GM23338 (cell line): Measurements from ENCODE around the gene SNCB. TPM values are rescaled to one million over a fixed set of nuclear protein-coding genes. Genes with fewer than 3 reads are reported as not detected.

Experiments used
- ATAC-seq: fragments of 200-7000 bp; cut with Tn5 transposase; 3 replicates; pipeline ENCODE4 v1.9.1; 2020
- DNase-seq: peaks from one replicate; pipeline ENCODE4 v3.0.0-alpha.2; 2015; ENCODE audit warnings: low spot score
- H2AFZ ChIP-seq: fragments of 200-600 bp; sonication (generic); 2 replicates; pipeline ENCODE4 v1.8.0; 2016; ENCODE audit warnings: antibody characterized with exemption, mild to moderate bottlenecking, moderate library complexity
- H3F3A ChIP-seq: fragments of 200-600 bp; sonication (generic); replicated peaks from 2 replicates; pipeline ENCODE4 v1.8.0; 2017; ENCODE audit warnings: antibody characterized with exemption, mixed run types, low read depth
- H3K27ac ChIP-seq: fragments of 200-600 bp; sonication (generic); 2 replicates; pipeline ENCODE4 v1.6.1; 2016; ENCODE audit warnings: low read depth
- H3K27me3 ChIP-seq: fragments of 200-600 bp; sonication (generic); 2 replicates; pipeline ENCODE4 v1.8.0; 2016; ENCODE audit warnings: mild to moderate bottlenecking, mixed run types, moderate library complexity; ENCODE audit not compliant: insufficient read depth
- H3K36me3 ChIP-seq: fragments of 200-600 bp; sonication (generic); 2 replicates; pipeline ENCODE4 v1.8.0; 2016; ENCODE audit warnings: mild to moderate bottlenecking; ENCODE audit not compliant: insufficient read depth
- H3K4me1 ChIP-seq: fragments of 200-600 bp; sonication (generic); 2 replicates; pipeline ENCODE4 v1.8.0; 2016; ENCODE audit warnings: mild to moderate bottlenecking, moderate library complexity; ENCODE audit not compliant: insufficient read depth
- H3K4me2 ChIP-seq: fragments of 200-600 bp; sonication (generic); 2 replicates; pipeline ENCODE4 v1.7.1; 2017; ENCODE audit warnings: mixed run types
- H3K4me3 ChIP-seq: fragments of 200-600 bp; sonication (generic); 2 replicates; pipeline ENCODE4 v1.6.1; 2016; ENCODE audit warnings: mixed run types
- H3K79me2 ChIP-seq: fragments of 200-600 bp; sonication (generic); replicated peaks from 2 replicates; pipeline ENCODE4 v1.8.0; 2017; ENCODE audit warnings: mild to moderate bottlenecking; ENCODE audit not compliant: insufficient read depth
- H3K9me2 ChIP-seq: fragments of 200-600 bp; sonication (generic); 2 replicates; pipeline ENCODE4 v1.8.0; 2017; ENCODE audit not compliant: insufficient read depth
- H4K20me1 ChIP-seq: fragments of 200-600 bp; sonication (generic); replicated peaks from 2 replicates; pipeline ENCODE4 v1.8.0; 2017; ENCODE audit warnings: mild to moderate bottlenecking; ENCODE audit not compliant: insufficient read depth
- H3K27ac Mint-ChIP-seq: 2 replicates; pipeline ENCODE4 v1.8.0; 2020; ENCODE audit warnings: inconsistent platforms, mild to moderate bottlenecking, moderate library complexity, mixed read lengths
- H3K27me3 Mint-ChIP-seq: 3 replicates; pipeline ENCODE4 v1.8.0; 2022; ENCODE audit warnings: low read depth, mild to moderate bottlenecking, moderate library complexity, mixed read lengths, inconsistent platforms; ENCODE audit not compliant: insufficient read depth, poor library complexity
- H3K36me3 Mint-ChIP-seq: 3 replicates; pipeline ENCODE4 v1.8.0; 2021; ENCODE audit warnings: low read depth, mild to moderate bottlenecking, inconsistent platforms, moderate library complexity, mixed read lengths
- H3K4me1 Mint-ChIP-seq: 3 replicates; pipeline ENCODE4 v1.8.0; 2020; ENCODE audit warnings: mild to moderate bottlenecking, inconsistent platforms, mixed read lengths
- H3K4me3 Mint-ChIP-seq: 3 replicates; pipeline ENCODE4 v1.8.0; 2021; ENCODE audit warnings: moderate library complexity, mild to moderate bottlenecking, inconsistent platforms, mixed read lengths
- H3K9me3 Mint-ChIP-seq: 3 replicates; pipeline ENCODE4 v1.8.0; 2020; ENCODE audit warnings: moderate library complexity, mild to moderate bottlenecking, inconsistent platforms, mixed read lengths
- CREB1 ChIP-seq: fragments of 250-450 bp; sonication (Bioruptor Pico); IDR thresholded peaks from 2 replicates; pipeline ENCODE4 v1.5.0; 2020; ENCODE audit warnings: low read depth, mild to moderate bottlenecking, moderate library complexity
- EZH2phosphoT487 ChIP-seq: fragments of 200-600 bp; sonication (generic); IDR thresholded peaks from one replicate; pipeline ENCODE4 v1.8.1; 2018; ENCODE audit warnings: antibody characterized with exemption; ENCODE audit not compliant: unreplicated experiment
- JUNB ChIP-seq: IDR thresholded peaks from one replicate; pipeline ENCODE4 v1.6.1; 2016; ENCODE audit warnings: antibody characterized with exemption; ENCODE audit not compliant: unreplicated experiment
- NANOG ChIP-seq: IDR thresholded peaks from 2 replicates; pipeline ENCODE4 v1.6.1; 2016; ENCODE audit warnings: antibody characterized with exemption, borderline replicate concordance
- POLR2AphosphoS5 ChIP-seq: IDR thresholded peaks from 2 replicates; pipeline ENCODE4 v1.6.1; 2016; ENCODE audit warnings: antibody characterized with exemption, low read depth
- STAT1 ChIP-seq: IDR thresholded peaks from one replicate; pipeline ENCODE4 v1.6.1; 2016; ENCODE audit warnings: antibody characterized with exemption; ENCODE audit not compliant: unreplicated experiment
- ZNF114 ChIP-seq: fragments of 250-450 bp; sonication (Bioruptor Pico); IDR thresholded peaks from 2 replicates; pipeline ENCODE4 v1.5.0; 2020; ENCODE audit warnings: mild to moderate bottlenecking, moderate library complexity
- polyA plus RNA-seq: library from polyadenylated mRNA; unstranded; fragments of >200 nt; fragmentation: Nextera tagmentation; extraction: Ambion mirVana; gene quantifications from 2 replicates; pipeline ENCODE4 v1.2.1, GENCODE V29; 2016
- total RNA-seq: library from RNA; depleted of rRNA; stranded (reverse); fragments of >200 nt; shearing (Covaris generic); gene quantifications from 2 replicates; pipeline ENCODE4 v1.2.3, GENCODE V29; 2014
- TF ChIP-seq, protein P1 (sequence below): fragments of 250-450 bp; sonication (Bioruptor Pico); IDR thresholded peaks from 2 replicates; pipeline ENCODE4 v1.5.0; 2020; ENCODE audit warnings: mild to moderate bottlenecking, moderate library complexity
- TF ChIP-seq, protein P2 (sequence below), 2 experiments: fragments of 200-600 bp in 1 of 2; sonication (generic) in 1 of 2; conservative IDR thresholded peaks; 2 replicates each; pipeline versions ENCODE4 v1.5.1 to v1.6.1; 2016 to 2017; ENCODE audit warnings: antibody characterized with exemption in 2 of 2, low read depth in 2 of 2, mild to moderate bottlenecking in 2 of 2, moderate library complexity in 1 of 2
- TF ChIP-seq, protein P3 (sequence below): IDR thresholded peaks from 2 replicates; pipeline ENCODE4 v1.6.1; 2016; ENCODE audit warnings: antibody characterized with exemption

Gene SNCB
- total and polyA plus RNA-seq, 2 experiments from 2014 or later: 3.6 to 13.5 TPM

DNA sequence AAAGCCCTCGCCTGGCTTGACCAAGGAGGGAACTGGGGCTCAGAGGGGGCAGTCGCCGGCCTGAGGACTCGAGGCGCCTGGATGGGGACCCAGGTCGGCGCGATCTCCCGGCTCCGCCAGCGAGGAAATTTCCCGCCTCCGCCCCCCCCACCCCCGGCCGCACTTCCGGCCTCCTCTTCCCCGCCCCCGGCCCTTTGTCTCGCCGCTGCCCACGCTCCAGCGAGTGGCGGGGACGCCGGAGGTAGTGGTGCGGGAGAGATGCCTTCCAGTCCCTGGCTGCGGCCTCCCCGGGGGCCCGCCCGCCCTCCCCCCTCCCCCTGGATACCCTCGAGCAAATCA, 19.9 kb downstream of the SNCB start:
- no peaks in the 10 kb centered on the region for H3K79me2 ChIP-seq
- Mint-ChIP-seq H3K9me3 (no peaks in the 10 kb centered on the region), H3K27ac (no peak overlapping the region), H3K36me3 (no peaks in the 10 kb centered on the region), H3K27me3 (peaks cover 16% of the 10 kb centered on the region), H3K4me1 (peaks cover 25% of the 10 kb centered on the region), H3K4me3 (peak overlapping the region; percentile 66)
- ATAC-seq: no peak; the same call in 2 of the 3 replicates
- H3K4me1 ChIP-seq: peaks cover 12% of the 10 kb centered on the region
- TF ChIP-seq, protein P1, sequence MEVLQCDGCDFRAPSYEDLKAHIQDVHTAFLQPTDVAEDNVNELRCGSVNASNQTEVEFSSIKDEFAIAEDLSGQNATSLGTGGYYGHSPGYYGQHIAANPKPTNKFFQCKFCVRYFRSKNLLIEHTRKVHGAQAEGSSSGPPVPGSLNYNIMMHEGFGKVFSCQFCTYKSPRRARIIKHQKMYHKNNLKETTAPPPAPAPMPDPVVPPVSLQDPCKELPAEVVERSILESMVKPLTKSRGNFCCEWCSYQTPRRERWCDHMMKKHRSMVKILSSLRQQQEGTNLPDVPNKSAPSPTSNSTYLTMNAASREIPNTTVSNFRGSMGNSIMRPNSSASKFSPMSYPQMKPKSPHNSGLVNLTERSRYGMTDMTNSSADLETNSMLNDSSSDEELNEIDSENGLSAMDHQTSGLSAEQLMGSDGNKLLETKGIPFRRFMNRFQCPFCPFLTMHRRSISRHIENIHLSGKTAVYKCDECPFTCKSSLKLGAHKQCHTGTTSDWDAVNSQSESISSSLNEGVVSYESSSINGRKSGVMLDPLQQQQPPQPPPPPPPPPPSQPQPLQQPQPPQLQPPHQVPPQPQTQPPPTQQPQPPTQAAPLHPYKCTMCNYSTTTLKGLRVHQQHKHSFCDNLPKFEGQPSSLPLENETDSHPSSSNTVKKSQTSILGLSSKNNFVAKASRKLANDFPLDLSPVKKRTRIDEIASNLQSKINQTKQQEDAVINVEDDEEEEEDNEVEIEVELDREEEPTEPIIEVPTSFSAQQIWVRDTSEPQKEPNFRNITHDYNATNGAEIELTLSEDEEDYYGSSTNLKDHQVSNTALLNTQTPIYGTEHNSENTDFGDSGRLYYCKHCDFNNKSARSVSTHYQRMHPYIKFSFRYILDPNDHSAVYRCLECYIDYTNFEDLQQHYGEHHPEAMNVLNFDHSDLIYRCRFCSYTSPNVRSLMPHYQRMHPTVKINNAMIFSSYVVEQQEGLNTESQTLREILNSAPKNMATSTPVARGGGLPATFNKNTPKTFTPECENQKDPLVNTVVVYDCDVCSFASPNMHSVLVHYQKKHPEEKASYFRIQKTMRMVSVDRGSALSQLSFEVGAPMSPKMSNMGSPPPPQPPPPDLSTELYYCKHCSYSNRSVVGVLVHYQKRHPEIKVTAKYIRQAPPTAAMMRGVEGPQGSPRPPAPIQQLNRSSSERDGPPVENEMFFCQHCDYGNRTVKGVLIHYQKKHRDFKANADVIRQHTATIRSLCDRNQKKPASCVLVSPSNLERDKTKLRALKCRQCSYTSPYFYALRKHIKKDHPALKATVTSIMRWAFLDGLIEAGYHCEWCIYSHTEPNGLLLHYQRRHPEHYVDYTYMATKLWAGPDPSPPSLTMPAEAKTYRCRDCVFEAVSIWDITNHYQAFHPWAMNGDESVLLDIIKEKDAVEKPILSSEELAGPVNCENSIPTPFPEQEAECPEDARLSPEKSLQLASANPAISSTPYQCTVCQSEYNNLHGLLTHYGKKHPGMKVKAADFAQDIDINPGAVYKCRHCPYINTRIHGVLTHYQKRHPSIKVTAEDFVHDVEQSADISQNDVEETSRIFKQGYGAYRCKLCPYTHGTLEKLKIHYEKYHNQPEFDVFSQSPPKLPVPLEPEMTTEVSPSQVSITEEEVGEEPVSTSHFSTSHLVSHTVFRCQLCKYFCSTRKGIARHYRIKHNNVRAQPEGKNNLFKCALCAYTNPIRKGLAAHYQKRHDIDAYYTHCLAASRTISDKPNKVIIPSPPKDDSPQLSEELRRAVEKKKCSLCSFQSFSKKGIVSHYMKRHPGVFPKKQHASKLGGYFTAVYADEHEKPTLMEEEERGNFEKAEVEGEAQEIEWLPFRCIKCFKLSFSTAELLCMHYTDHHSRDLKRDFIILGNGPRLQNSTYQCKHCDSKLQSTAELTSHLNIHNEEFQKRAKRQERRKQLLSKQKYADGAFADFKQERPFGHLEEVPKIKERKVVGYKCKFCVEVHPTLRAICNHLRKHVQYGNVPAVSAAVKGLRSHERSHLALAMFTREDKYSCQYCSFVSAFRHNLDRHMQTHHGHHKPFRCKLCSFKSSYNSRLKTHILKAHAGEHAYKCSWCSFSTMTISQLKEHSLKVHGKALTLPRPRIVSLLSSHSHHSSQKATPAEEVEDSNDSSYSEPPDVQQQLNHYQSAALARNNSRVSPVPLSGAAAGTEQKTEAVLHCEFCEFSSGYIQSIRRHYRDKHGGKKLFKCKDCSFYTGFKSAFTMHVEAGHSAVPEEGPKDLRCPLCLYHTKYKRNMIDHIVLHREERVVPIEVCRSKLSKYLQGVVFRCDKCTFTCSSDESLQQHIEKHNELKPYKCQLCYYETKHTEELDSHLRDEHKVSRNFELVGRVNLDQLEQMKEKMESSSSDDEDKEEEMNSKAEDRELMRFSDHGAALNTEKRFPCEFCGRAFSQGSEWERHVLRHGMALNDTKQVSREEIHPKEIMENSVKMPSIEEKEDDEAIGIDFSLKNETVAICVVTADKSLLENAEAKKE (CRISPR knock-in tag): no peak
- TF ChIP-seq CREB1 (CRISPR knock-in tag): no peak
- TF ChIP-seq, protein P2, sequence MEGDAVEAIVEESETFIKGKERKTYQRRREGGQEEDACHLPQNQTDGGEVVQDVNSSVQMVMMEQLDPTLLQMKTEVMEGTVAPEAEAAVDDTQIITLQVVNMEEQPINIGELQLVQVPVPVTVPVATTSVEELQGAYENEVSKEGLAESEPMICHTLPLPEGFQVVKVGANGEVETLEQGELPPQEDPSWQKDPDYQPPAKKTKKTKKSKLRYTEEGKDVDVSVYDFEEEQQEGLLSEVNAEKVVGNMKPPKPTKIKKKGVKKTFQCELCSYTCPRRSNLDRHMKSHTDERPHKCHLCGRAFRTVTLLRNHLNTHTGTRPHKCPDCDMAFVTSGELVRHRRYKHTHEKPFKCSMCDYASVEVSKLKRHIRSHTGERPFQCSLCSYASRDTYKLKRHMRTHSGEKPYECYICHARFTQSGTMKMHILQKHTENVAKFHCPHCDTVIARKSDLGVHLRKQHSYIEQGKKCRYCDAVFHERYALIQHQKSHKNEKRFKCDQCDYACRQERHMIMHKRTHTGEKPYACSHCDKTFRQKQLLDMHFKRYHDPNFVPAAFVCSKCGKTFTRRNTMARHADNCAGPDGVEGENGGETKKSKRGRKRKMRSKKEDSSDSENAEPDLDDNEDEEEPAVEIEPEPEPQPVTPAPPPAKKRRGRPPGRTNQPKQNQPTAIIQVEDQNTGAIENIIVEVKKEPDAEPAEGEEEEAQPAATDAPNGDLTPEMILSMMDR (conservative IDR thresholded peaks at IDR 0.05; ENCODE audit: low read depth in 2 of 2): no peak
- TF ChIP-seq, protein P3, sequence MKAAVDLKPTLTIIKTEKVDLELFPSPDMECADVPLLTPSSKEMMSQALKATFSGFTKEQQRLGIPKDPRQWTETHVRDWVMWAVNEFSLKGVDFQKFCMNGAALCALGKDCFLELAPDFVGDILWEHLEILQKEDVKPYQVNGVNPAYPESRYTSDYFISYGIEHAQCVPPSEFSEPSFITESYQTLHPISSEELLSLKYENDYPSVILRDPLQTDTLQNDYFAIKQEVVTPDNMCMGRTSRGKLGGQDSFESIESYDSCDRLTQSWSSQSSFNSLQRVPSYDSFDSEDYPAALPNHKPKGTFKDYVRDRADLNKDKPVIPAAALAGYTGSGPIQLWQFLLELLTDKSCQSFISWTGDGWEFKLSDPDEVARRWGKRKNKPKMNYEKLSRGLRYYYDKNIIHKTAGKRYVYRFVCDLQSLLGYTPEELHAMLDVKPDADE: no peak
- TF ChIP-seq NANOG: no peak
- no peak for TF ChIP-seq STAT1
- no peak for TF ChIP-seq ZNF114 (CRISPR knock-in tag)
- TF ChIP-seq JUNB: no peak
- TF ChIP-seq POLR2AphosphoS5: no peak
- TF ChIP-seq EZH2phosphoT487: no peak
- no peak for DNase-seq
- H3K4me3 ChIP-seq: peak overlapping the region; percentile 68
- H3F3A ChIP-seq: 0 out of 2 replicates have a peak, but pooled peaks cover 11% of the 10 kb centered on the region
- no peaks in the 10 kb centered on the region for H3K9me2 ChIP-seq
- H3K27ac ChIP-seq: no peak overlapping the region
- H4K20me1 ChIP-seq: peaks cover 10% of the 10 kb centered on the region; the same call in 1 of the 2 replicates
- H2AFZ ChIP-seq: no peak overlapping the region
- H3K4me2 ChIP-seq: peak overlapping the region; percentile 77; the same call in 1 of the 2 replicates
- no peaks in the 10 kb centered on the region for H3K36me3 ChIP-seq
- peaks cover 5% of the 10 kb centered on the region for H3K27me3 ChIP-seq
